HG03139 (cell line): ENCODE measurements around the gene PRR16.

Source experiments
- ATAC-seq: cut with Tn5 transposase; IDR thresholded peaks from one replicate; pipeline ENCODE4 v1.9.1; 2021; ENCODE audit not compliant: unreplicated experiment

PRR16 gene

GRCh38 chr5:120463006-120463680 is 957 bp upstream of the PRR16 start:
- ATAC-seq = no peak

GRCh38 chr5:120464627-120465435 is 731 bp downstream of the PRR16 start:
- ATAC-seq = no peak

- ATAC-seq = no peak
Measured at GRCh38 chr5:120465436-120465961, 1.4 kb downstream of the PRR16 start.

GRCh38 chr5:120466341-120467006 is 2.4 kb downstream of the PRR16 start:
- no peak for ATAC-seq

- ATAC-seq = no peak
Measured at GRCh38 chr5:120471971-120472370, 7.9 kb downstream of the PRR16 start.

- ATAC-seq = no peak
Measured at GRCh38 chr5:120472911-120473310, 8.8 kb downstream of the PRR16 start.

- no peak for ATAC-seq
Measured at GRCh38 chr5:120473332-120473731, 9.2 kb downstream of the PRR16 start.

- no peak for ATAC-seq
Measured at GRCh38 chr5:120476063-120476462, 12.0 kb downstream of the PRR16 start.

GRCh38 chr5:120479066-120479465 is 15.0 kb downstream of the PRR16 start:
- ATAC-seq = no peak

- no peak for ATAC-seq
Measured at GRCh38 chr5:120499876-120500563, 35.9 kb downstream of the PRR16 start.

- ATAC-seq = no peak
Measured at GRCh38 chr5:120502531-120502930, 38.4 kb downstream of the PRR16 start.

- no peak for ATAC-seq
Measured at GRCh38 chr5:120503341-120503740, 39.2 kb downstream of the PRR16 start.

GRCh38 chr5:120504057-120504456 is 40.0 kb downstream of the PRR16 start:
- ATAC-seq = no peak

- no peak for ATAC-seq
Measured at GRCh38 chr5:120507197-120507596, 43.1 kb downstream of the PRR16 start.

GRCh38 chr5:120507800-120508463 is 43.8 kb downstream of the PRR16 start:
- no peak for ATAC-seq

GRCh38 chr5:120509053-120509452 is 45.0 kb downstream of the PRR16 start:
- no peak for ATAC-seq

- no peak for ATAC-seq
Measured at GRCh38 chr5:120510098-120510637, 46.1 kb downstream of the PRR16 start.

GRCh38 chr5:120510994-120511686 is 47.0 kb downstream of the PRR16 start:
- no peak for ATAC-seq

GRCh38 chr5:120512068-120512467 is 48.0 kb downstream of the PRR16 start:
- no peak for ATAC-seq
